Ovary (tissue), 3 donors: ENCODE data around the gene VAV3.

Source experiments
- EP300 ChIP-seq: sonication (generic); formaldehyde crosslinking; IDR thresholded peaks from one replicate; pipeline ENCODE4 v1.6.1; 2017; ENCODE audit warnings: antibody characterized with exemption
- POLR2A ChIP-seq: fragments of 450-650 bp; IDR thresholded peaks from one replicate; pipeline ENCODE4 v1.6.1; 2017; ENCODE audit warnings: antibody characterized with exemption, mild to moderate bottlenecking, moderate library complexity
- TF ChIP-seq, protein P1 (sequence below), 3 donors: fragments of 450-650 bp in 2 of 3; fragments of 200-600 bp in 1 of 3; IDR thresholded peaks; one replicate each; pipeline versions ENCODE4 v1.5.1 to v1.8.0; 2016 to 2022; ENCODE audit warnings: antibody characterized with exemption in 3 of 3, mild to moderate bottlenecking in 1 of 3
- donor health status: DM: no; HTN: no; CAD: no.

- TF ChIP-seq POLR2A (no peak), EP300 (no peak)
- TF ChIP-seq, protein P1, sequence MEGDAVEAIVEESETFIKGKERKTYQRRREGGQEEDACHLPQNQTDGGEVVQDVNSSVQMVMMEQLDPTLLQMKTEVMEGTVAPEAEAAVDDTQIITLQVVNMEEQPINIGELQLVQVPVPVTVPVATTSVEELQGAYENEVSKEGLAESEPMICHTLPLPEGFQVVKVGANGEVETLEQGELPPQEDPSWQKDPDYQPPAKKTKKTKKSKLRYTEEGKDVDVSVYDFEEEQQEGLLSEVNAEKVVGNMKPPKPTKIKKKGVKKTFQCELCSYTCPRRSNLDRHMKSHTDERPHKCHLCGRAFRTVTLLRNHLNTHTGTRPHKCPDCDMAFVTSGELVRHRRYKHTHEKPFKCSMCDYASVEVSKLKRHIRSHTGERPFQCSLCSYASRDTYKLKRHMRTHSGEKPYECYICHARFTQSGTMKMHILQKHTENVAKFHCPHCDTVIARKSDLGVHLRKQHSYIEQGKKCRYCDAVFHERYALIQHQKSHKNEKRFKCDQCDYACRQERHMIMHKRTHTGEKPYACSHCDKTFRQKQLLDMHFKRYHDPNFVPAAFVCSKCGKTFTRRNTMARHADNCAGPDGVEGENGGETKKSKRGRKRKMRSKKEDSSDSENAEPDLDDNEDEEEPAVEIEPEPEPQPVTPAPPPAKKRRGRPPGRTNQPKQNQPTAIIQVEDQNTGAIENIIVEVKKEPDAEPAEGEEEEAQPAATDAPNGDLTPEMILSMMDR (IDR thresholded peaks at IDR 0.05), result no peak
Observed at GRCh38 chr1:107647012-107647411, 318.0 kb downstream of the VAV3 start.
